Smooth muscle cell (in vitro differentiated cells): ENCODE measurements around the gene URB2. TPM values are rescaled to one million over a fixed set of nuclear protein-coding genes. Genes with fewer than 3 reads are reported as not detected.

ENCODE experiments used
- DNase-seq: peaks from one replicate; lab custom pipeline; 2025; ENCODE audit not compliant: unreplicated experiment; lab: John Stamatoyannopoulos, UW
- H2AFZ ChIP-seq: fragments of 200-600 bp; sonication (generic); 2 replicates; pipeline ENCODE4 v1.6.0; 2016; ENCODE audit warnings: antibody characterized with exemption, low read depth, mild to moderate bottlenecking
- H3F3A ChIP-seq: fragments of 200-600 bp; sonication (generic); 2 replicates; pipeline ENCODE4 v1.6.0; 2017; ENCODE audit warnings: antibody characterized with exemption, low read depth
- H3K27ac ChIP-seq: fragments of 200-600 bp; sonication (generic); 2 replicates; pipeline ENCODE4 v1.5.1; 2016; ENCODE audit warnings: low read depth, mild to moderate bottlenecking
- H3K27me3 ChIP-seq: fragments of 200-600 bp; sonication (generic); 2 replicates; pipeline ENCODE4 v1.6.1; 2016; ENCODE audit warnings: low read depth, mild to moderate bottlenecking
- H3K36me3 ChIP-seq: fragments of 200-600 bp; sonication (generic); 2 replicates; pipeline ENCODE4 v1.5.1; 2016; ENCODE audit warnings: low read depth
- H3K4me1 ChIP-seq: fragments of 200-600 bp; sonication (generic); 2 replicates; pipeline ENCODE4 v1.5.1; 2016; ENCODE audit warnings: low read depth
- H3K4me2 ChIP-seq: fragments of 200-600 bp; sonication (generic); 2 replicates; pipeline ENCODE4 v1.6.0; 2016; ENCODE audit warnings: mild to moderate bottlenecking
- H3K4me3 ChIP-seq: fragments of 200-600 bp; sonication (generic); 2 replicates; pipeline ENCODE4 v1.5.1; 2016; ENCODE audit warnings: mild to moderate bottlenecking
- H3K79me2 ChIP-seq: fragments of 200-600 bp; sonication (generic); 2 replicates; pipeline ENCODE4 v1.6.0; 2016; ENCODE audit warnings: low read depth, mild to moderate bottlenecking
- H3K9ac ChIP-seq: fragments of 200-600 bp; sonication (generic); 2 replicates; pipeline ENCODE4 v1.6.0; 2016; ENCODE audit warnings: low read depth
- H3K9me3 ChIP-seq: fragments of 200-600 bp; sonication (generic); replicated peaks from 2 replicates; pipeline ENCODE4 v1.5.1; 2016; ENCODE audit warnings: low read depth
- H4K20me1 ChIP-seq: fragments of 200-600 bp; sonication (generic); 2 replicates; pipeline ENCODE4 v1.6.0; 2016; ENCODE audit warnings: low read depth
- WGBS: methylation state at CpG from one replicate; pipeline ENCODE4 v1.1.7; 2016; ENCODE audit warnings: low lambda C conversion rate; 5-methylcytosine and 5-hydroxymethylcytosine counted together
- polyA plus RNA-seq: library from polyadenylated mRNA; unstranded; fragments of >200 nt; fragmentation: Nextera tagmentation; extraction: Ambion mirVana; gene quantifications from 2 replicates; pipeline ENCODE4 v1.2.1, GENCODE V29; 2016
- total RNA-seq: library from RNA; depleted of rRNA; stranded (reverse); fragments of >200 nt; gene quantifications from 2 replicates; pipeline ENCODE4 v1.2.3, GENCODE V29; 2014
- TF ChIP-seq, protein P1 (sequence below): fragments of 200-600 bp; sonication (generic); IDR thresholded peaks from 2 replicates; pipeline ENCODE4 v1.5.1; 2017; ENCODE audit warnings: borderline replicate concordance, mild to moderate bottlenecking, antibody characterized with exemption; ENCODE audit not compliant: insufficient read depth, poor library complexity, severe bottlenecking

URB2 gene
- total RNA-seq, result 3.0 and 4.2 TPM in 2 replicates
- polyA plus RNA-seq, result 1.9 and 2.8 TPM in 2 replicates

DNA sequence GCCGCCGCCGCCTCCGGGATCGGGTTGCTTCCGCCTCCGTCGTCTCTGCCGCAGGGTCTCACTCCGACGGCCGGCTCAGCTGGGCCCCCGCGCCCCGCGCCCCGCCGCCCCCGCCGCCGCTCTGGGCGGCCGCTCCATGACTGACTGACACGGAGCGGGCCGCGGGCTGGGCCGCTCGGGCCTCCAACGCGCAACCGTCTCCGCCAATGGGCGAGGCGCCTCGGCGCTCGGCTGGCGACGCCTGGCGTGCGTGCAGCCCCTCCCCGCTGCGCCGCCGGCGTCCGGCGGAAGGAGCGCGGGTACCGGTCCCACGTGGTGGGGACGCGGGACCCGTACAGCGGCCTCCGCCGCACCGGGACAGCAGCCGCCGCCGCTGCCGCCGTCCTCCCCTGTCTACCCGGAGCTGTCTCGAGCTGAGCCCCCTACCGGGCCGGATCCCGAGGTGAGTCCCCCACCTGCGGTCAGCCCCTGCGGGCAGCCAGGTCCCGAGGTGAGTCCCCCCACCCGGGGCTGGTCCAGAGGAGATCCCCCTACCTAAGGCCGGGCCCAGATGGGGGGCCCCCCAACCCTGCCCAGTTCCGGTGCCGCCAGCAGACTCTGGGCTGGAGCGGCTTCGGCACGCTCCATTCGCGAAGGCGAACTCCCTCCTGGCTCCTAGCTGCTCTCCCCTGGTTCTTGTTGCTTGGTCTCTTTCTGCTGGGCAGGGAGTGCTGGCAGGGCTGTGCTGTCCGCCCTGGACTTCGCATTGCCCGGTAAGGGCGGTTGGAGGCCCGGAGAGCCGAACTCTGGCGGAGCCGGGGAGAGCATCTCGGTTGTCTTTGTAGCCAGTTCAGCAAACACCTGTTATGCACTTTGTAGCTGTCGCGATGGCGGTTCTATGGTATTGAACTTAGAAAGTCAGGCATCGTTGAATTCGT lies at the start of gene URB2, which contains the start of gene TAF5L:
URB2 (plus strand) TSS at position 333 of the 917 bp plus-strand sequence. CDS start 1,387 bp downstream, outside the sequence.
TAF5L (minus strand) TSS at position 208 of the 917 bp plus-strand sequence. CDS start 11,640 bp downstream, outside the sequence.
- Histone ChIP-seq H3K9ac (peak within 1 kb of the TSS; percentile 82), H2AFZ (peak within 1 kb of the TSS; percentile 96), H3K4me3 (peak within 1 kb of the TSS; percentile 94), H3K79me2 (peaks cover 85% of the 10 kb centered on the region), H4K20me1 (peaks cover 40% of the 10 kb centered on the region), H3K4me2 (peak within 1 kb of the TSS; percentile 97), H3K4me1 (peaks cover 14% of the 10 kb centered on the region), H3K9me3 (no peaks in the 10 kb centered on the region), H3F3A (no peaks in the 10 kb centered on the region), H3K36me3 (no peaks in the 10 kb centered on the region), H3K27me3 (no peaks in the 10 kb centered on the region), H3K27ac (peak within 1 kb of the TSS; percentile 47)
- WGBS, result under 1% methylated on average over 56 of the region's 97 CpGs
- TF ChIP-seq, protein P1, sequence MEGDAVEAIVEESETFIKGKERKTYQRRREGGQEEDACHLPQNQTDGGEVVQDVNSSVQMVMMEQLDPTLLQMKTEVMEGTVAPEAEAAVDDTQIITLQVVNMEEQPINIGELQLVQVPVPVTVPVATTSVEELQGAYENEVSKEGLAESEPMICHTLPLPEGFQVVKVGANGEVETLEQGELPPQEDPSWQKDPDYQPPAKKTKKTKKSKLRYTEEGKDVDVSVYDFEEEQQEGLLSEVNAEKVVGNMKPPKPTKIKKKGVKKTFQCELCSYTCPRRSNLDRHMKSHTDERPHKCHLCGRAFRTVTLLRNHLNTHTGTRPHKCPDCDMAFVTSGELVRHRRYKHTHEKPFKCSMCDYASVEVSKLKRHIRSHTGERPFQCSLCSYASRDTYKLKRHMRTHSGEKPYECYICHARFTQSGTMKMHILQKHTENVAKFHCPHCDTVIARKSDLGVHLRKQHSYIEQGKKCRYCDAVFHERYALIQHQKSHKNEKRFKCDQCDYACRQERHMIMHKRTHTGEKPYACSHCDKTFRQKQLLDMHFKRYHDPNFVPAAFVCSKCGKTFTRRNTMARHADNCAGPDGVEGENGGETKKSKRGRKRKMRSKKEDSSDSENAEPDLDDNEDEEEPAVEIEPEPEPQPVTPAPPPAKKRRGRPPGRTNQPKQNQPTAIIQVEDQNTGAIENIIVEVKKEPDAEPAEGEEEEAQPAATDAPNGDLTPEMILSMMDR, result no peak
- peak; percentile 56 for DNase-seq

DNA sequence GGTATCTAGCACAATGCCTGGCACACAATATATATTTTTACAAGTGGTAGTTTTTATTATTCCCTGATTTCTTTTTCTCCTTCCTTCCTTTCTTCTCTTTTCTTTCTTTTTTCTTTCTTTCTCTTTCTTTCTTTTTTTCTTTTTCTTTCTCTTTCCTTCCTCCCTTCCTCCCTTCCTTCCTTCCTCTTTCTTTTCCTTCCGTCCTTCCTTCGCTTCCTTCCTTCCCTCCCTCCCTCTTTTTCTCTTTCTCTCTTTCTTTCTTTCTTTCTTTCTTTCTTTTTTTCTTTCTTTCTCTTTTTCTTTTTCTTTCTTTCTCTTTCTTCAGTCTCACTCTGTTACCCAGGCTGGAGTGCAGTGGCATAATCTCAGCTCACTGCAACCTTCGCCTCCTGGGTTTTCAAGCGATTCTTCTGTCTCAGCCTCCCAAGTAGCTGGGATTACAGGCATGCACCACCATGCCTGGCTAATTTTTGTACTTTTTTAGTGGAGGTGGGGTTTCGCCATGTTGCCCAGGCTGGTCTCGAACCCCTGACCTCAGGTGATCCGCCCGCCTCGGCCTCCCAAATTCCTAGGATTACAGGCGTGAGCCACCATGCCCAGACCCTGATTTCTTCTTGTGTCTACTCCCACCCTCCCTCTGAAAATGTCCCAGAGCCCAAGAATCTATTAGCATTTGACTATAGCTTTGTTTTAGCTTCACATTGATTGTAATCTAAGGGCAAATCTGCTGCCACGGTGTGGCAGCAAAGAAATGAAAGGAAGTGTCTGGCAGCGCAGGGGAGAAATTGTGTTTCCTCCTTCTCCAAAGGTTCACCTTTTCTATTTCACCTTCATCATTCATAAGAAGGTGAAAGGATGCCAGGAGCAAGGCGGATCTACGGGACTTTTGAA lies 47.6 kb upstream of the URB2 start:
- no peak overlapping the region for H3K4me2 ChIP-seq
- no peak overlapping the region for H2AFZ ChIP-seq
- no peaks in the 10 kb centered on the region for H3F3A ChIP-seq
- H3K4me1 ChIP-seq, result no peaks in the 10 kb centered on the region
- H3K36me3 ChIP-seq, result no peaks in the 10 kb centered on the region
- no peaks in the 10 kb centered on the region for H4K20me1 ChIP-seq
- no peaks in the 10 kb centered on the region for H3K79me2 ChIP-seq
- no peaks in the 10 kb centered on the region for H3K9me3 ChIP-seq
- TF ChIP-seq, protein P1, result no peak
- 88% methylated on average over 14 of the region's 14 CpGs for WGBS
- no peak overlapping the region for H3K27ac ChIP-seq
- no peaks in the 10 kb centered on the region for H3K27me3 ChIP-seq
- H3K4me3 ChIP-seq, result no peak overlapping the region
- no peak overlapping the region for H3K9ac ChIP-seq
- no peak for DNase-seq

DNA sequence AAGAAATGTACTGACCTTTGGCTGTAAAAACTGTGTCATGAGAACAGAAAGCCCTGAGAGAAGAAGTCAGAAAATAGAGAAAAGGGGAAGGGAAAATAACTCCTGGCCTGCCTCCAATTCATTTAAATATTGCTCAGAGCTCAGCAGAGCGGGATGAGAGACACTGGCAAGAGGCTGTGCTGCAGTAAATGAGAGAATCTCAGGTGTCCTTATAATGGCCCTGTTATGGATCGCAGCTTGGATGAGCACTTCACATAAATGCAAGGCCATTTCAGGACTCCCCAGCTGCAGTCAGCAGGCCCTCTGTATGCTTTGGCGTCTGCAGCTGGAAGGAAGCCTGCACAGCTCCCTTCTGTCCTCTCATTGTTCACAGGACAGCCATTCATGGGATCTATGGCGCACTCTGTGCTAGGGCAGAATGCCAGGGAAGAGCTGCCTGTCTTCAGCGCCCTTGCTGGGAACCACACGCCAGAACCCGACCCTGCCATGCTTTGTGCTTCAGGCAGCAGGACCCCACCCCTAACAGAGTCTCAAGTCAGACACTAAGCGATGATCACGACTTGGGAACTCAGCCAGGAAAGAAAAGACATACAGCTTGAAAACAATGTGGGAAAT lies 46.9 kb upstream of the URB2 start:
- no peaks in the 10 kb centered on the region for H4K20me1 ChIP-seq
- H3K79me2 ChIP-seq, result no peaks in the 10 kb centered on the region
- TF ChIP-seq, protein P1, result no peak
- H2AFZ ChIP-seq, result no peak overlapping the region
- no peak overlapping the region for H3K27ac ChIP-seq
- H3K4me3 ChIP-seq, result no peak overlapping the region
- no peaks in the 10 kb centered on the region for H3K27me3 ChIP-seq
- H3F3A ChIP-seq, result no peaks in the 10 kb centered on the region
- no peaks in the 10 kb centered on the region for H3K36me3 ChIP-seq
- H3K4me1 ChIP-seq, result no peaks in the 10 kb centered on the region
- no peak overlapping the region for H3K9ac ChIP-seq
- no peaks in the 10 kb centered on the region for H3K9me3 ChIP-seq
- no peak overlapping the region for H3K4me2 ChIP-seq
- 68% methylated on average over 9 of the region's 9 CpGs for WGBS
- no peak for DNase-seq
